ENCODE measurements around the gene OR51G2. TPM values are rescaled to one million over a fixed set of nuclear protein-coding genes. Genes with fewer than 3 reads are reported as not detected.

OR51G2 gene
- total RNA-seq, 1 donor from 2014 or later, result not detected

Other genes starting within 250 kb of the OR51G2 start
- not detected in 2 replicates for gene OR51E2, start 221.5 kb downstream of the OR51G2 start, total RNA-seq
- not detected in 2 replicates for gene MMP26, start 214.6 kb downstream of the OR51G2 start, total RNA-seq
- not detected in 2 replicates for gene OR51F1, start 149.4 kb downstream of the OR51G2 start, total RNA-seq
- not detected in 2 replicates for gene OR52R1, start 115.0 kb downstream of the OR51G2 start, total RNA-seq
- not detected in 2 replicates for gene OR51F2, start 98.0 kb downstream of the OR51G2 start, total RNA-seq
- not detected in 2 replicates for gene OR51S1, start 70.1 kb downstream of the OR51G2 start, total RNA-seq
- gene OR51T1, start 37.5 kb downstream of the OR51G2 start, total RNA-seq, result not detected in 2 replicates
- gene OR51A7, start 15.6 kb downstream of the OR51G2 start, total RNA-seq, result not detected in 2 replicates
- not detected in 2 replicates for gene OR51G1, start 5.0 kb upstream of the OR51G2 start, total RNA-seq
- gene OR51A4, start 28.3 kb upstream of the OR51G2 start, total RNA-seq, result not detected in 2 replicates
- not detected in 2 replicates for gene OR51A2, start 36.4 kb upstream of the OR51G2 start, total RNA-seq
- not detected in 2 replicates for gene OR51L1, start 75.5 kb upstream of the OR51G2 start, total RNA-seq
- gene OR52J3, start 127.2 kb upstream of the OR51G2 start, total RNA-seq, result not detected in 2 replicates
- gene OR52E2, start 140.3 kb upstream of the OR51G2 start, total RNA-seq, result not detected in 2 replicates
- gene OR52E1, start 150.2 kb upstream of the OR51G2 start, total RNA-seq, result not detected in 2 replicates
- not detected in 2 replicates for gene OR52A5, start 219.0 kb upstream of the OR51G2 start, total RNA-seq
- not detected in 2 replicates for gene OR52A1, start 235.4 kb upstream of the OR51G2 start, total RNA-seq